Suprapubic skin (tissue), 3 donors: Measurements from ENCODE around the gene DOC2B.

Experiments used
- POLR2AphosphoS5 ChIP-seq, 3 donors: sonication (generic); formaldehyde crosslinking; IDR thresholded peaks; one replicate each; pipeline ENCODE4 v1.6.1; 2017; ENCODE audit warnings: antibody characterized with exemption in 3 of 3
- TF ChIP-seq, protein P1 (sequence below), 2 donors: fragments of 200-600 bp in 1 of 2; fragments of 450-650 bp in 1 of 2; sonication (generic) in 1 of 2; IDR thresholded peaks; one replicate each; pipeline ENCODE4 v1.5.1; 2016 to 2019; ENCODE audit warnings: antibody characterized with exemption in 2 of 2, mild to moderate bottlenecking in 1 of 2, moderate library complexity in 1 of 2

DNA sequence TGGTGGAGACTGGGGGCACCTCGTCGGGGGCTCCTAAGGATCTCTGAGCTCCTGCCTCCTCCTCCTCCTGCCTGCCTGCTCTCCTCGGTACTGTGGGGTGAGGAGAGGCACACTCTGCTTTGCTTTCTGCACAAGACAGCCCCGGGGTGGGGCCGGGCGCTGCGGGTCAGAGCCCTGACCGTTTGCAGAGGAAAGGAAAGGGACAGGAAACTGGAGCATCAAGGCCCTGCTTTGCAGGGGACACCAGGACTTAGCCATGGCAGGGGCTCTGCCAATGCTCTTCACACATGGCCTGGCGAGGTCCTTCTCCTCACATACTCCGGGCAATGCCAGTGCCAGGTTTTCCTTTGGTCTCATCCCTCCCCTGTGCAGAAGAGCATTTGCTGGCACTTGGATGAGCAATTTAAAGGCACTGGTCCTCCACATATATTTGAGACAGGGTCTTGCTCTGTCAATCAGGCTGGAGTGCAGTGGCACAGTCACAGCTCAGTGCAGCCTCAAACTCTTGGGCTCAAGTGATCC lies 23.8 kb upstream of the DOC2B start:
- TF ChIP-seq, protein P1, sequence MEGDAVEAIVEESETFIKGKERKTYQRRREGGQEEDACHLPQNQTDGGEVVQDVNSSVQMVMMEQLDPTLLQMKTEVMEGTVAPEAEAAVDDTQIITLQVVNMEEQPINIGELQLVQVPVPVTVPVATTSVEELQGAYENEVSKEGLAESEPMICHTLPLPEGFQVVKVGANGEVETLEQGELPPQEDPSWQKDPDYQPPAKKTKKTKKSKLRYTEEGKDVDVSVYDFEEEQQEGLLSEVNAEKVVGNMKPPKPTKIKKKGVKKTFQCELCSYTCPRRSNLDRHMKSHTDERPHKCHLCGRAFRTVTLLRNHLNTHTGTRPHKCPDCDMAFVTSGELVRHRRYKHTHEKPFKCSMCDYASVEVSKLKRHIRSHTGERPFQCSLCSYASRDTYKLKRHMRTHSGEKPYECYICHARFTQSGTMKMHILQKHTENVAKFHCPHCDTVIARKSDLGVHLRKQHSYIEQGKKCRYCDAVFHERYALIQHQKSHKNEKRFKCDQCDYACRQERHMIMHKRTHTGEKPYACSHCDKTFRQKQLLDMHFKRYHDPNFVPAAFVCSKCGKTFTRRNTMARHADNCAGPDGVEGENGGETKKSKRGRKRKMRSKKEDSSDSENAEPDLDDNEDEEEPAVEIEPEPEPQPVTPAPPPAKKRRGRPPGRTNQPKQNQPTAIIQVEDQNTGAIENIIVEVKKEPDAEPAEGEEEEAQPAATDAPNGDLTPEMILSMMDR (IDR thresholded peaks at IDR 0.05) = no peak
- TF ChIP-seq POLR2AphosphoS5 (IDR thresholded peaks at IDR 0.05) = no peak
